HG03575 (cell line): ENCODE data around the gene THSD7A.
"Not testable (repeated sequence)": the region's sequence is repeated elsewhere in the genome, so short reads cannot be mapped to it uniquely, and the experiment has no call there.

Source experiments
- ATAC-seq: cut with Tn5 transposase; IDR thresholded peaks from one replicate; pipeline ENCODE4 v1.9.1; 2021; ENCODE audit not compliant: unreplicated experiment, insufficient number of reproducible peaks, low FRiP score; ENCODE audit errors: extremely low read depth

Gene THSD7A

GRCh38 chr7:11452476-11452875 is 379.5 kb downstream of the THSD7A start:
- ATAC-seq: no peak

GRCh38 chr7:11450281-11450680 is 381.7 kb downstream of the THSD7A start:
- ATAC-seq: no peak

DNA sequence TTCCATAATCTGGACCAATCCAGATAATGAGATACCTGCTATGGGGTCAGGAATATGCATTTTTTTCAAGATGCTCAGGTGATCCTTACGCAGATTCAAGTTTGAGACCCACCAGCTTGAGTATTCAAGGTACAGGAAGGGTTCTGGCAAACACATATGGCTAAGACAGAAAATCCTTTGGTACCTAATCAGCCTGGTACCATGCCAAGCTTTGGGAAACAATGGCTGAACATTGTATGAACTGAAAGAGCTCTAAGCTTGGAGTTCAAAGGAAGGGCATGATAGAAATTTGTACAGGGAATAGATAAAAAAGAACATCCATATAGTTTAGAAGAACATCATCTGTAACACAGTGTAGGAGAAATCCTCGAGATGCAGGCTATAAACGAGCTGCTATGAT is 382.7 kb downstream of the THSD7A start:
- no peak for ATAC-seq

- ATAC-seq: no peak
Observed at GRCh38 chr7:11448323-11448722, 383.7 kb downstream of the THSD7A start.

DNA sequence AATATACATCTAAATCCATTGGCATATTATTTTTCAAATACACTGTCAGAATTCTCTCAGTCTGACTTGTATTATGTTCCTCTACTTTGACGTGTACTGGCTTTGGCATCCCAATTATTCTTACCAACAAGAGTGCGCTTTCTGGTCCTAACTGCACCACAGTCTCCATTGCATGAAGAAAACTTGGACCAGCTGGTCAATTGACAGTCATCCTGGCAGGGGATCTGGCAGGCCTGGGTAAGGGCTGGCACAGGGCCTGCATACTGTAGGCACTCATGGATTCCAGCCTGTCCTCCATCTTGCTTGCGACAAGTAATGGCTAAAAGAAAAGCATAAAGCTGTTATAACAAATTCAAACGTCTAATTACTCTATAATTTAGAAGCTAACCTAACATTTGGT is 384.9 kb downstream of the THSD7A start:
- no peak for ATAC-seq

GRCh38 chr7:11443934-11444333 is 388.1 kb downstream of the THSD7A start:
- not testable (repeated sequence) for ATAC-seq

DNA sequence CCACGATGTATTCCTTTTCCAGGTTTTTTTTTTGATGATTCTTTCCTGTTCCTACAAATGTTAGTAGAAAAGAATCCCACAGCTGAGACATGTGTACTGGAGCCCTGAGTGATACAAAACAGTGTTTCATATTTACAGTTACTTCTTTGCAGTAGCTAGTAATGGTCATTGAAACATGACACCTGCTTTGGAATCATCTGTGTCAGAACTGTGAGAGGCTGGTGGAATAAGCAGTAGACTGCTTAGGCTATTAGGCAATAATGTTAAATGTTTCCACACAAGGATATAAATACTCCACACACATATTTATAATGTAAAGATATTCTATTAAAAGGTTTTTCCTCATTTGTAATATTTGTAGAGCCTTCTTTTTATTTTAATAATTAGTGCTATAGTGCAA is 394.0 kb downstream of the THSD7A start:
- no peak for ATAC-seq

DNA sequence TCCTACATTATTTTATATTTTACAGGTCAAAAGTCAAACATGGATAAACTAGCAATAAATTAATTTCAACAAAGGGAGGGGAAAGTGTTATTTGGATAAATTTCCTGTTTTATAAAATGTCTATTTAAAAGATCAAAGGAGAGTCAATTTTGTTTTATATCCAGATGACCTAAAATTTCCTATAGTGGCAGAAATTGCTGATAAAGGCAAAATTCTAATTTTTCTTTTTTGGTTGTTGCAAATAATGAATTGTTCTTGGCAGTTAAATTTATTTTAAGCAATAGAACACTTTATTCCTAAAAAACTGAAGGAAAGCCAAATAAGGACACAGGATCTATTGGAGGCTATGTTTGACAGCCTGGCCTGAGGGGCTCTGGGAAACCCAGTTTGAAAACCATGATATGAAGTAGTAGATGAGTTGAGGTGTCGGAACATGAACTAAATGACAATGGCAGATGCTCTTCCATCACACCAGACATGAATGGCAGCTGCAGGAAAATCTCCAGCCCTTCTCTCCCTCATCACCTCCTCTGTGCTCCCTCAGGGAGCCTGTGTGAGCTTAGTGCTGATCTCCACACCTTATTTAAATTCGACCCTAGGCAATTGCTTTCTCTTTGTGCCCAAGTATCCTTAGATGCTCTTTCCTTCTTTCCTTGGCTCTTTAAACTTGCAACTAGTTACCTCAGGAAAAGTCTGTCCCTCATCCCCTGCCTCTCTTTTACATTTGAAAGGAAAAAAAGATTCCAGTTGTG is 395.0 kb downstream of the THSD7A start:
- no peak for ATAC-seq

DNA sequence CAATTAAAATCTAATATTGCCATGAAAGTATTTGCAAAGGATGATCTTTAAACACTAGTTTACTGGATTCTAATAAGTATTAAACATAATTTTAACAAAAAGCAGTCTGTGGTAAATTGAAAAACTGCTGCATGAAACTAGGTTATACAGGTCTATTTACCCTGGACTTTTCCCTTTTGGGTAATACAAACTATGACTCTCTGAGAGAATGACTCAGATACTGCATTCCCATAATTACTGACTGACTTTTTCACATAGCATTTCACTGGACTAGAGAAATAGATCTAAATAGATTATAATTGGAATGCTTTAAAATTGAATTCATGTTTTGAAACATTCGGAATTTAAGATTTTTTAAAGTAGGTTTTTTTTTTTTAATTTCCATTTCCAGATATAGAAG is 395.7 kb downstream of the THSD7A start:
- no peak for ATAC-seq

GRCh38 chr7:11434366-11434765 is 397.6 kb downstream of the THSD7A start:
- no peak for ATAC-seq

GRCh38 chr7:11430841-11431240 is 401.2 kb downstream of the THSD7A start:
- ATAC-seq: no peak

GRCh38 chr7:11430112-11430511 is 401.9 kb downstream of the THSD7A start:
- ATAC-seq: no peak

- no peak for ATAC-seq
Observed at GRCh38 chr7:11428877-11429581, 403.0 kb downstream of the THSD7A start.

GRCh38 chr7:11427686-11428273 is 404.2 kb downstream of the THSD7A start:
- peak; percentile 46 for ATAC-seq

DNA sequence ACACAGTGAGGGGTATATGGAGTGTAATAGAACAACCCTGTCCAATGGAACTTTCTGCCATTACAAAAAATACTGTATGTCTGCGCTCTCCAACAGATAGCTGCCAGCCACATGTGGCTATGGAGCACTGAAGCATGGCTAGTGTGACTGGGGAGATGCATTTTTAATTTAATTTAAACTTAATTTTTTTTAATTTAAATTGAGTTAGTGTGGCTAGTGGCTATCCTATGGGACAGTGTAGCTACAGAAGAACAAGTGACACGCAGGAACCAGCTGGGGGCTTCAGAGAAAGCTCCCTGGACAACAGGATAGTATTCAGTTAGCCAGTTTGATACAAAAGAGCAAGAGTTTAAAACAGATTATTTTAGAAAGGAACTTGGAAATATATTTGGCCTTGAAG is 408.0 kb downstream of the THSD7A start:
- no peak for ATAC-seq

GRCh38 chr7:11420049-11420448 is 411.9 kb downstream of the THSD7A start:
- no peak for ATAC-seq

GRCh38 chr7:11416641-11417458 is 415.1 kb downstream of the THSD7A start:
- ATAC-seq: no peak

GRCh38 chr7:11415101-11415500 is 416.9 kb downstream of the THSD7A start:
- no peak for ATAC-seq

- no peak for ATAC-seq
Observed at GRCh38 chr7:11413901-11414300, 418.1 kb downstream of the THSD7A start.
